Upper lobe of right lung (tissue), 1 donor: ENCODE measurements around the gene GABARAPL2. TPM values are rescaled to one million over a fixed set of nuclear protein-coding genes. Genes with fewer than 3 reads are reported as not detected.

Experiments used
- ATAC-seq: fragments of 200-7000 bp; cut with Tn5 transposase; one replicate; pipeline ENCODE4 v1.9.1; 2020; ENCODE audit warnings: mild to moderate bottlenecking, moderate library complexity
- DNase-seq: peaks from one replicate; pipeline ENCODE4 v3.0.0-alpha.2; 2020
- H3K27ac ChIP-seq: fragments of 200-600 bp; one replicate; pipeline ENCODE4 v1.8.0; 2022
- H3K27me3 ChIP-seq: fragments of 200-600 bp; one replicate; pipeline ENCODE4 v1.8.0; 2022; ENCODE audit warnings: mild to moderate bottlenecking
- H3K36me3 ChIP-seq: fragments of 200-600 bp; one replicate; pipeline ENCODE4 v1.8.0; 2022
- H3K4me1 ChIP-seq: fragments of 200-600 bp; one replicate; pipeline ENCODE4 v1.8.0; 2022
- H3K4me3 ChIP-seq: fragments of 200-600 bp; one replicate; pipeline ENCODE4 v1.8.0; 2022; ENCODE audit warnings: mild to moderate bottlenecking
- H3K9me3 ChIP-seq: fragments of 200-600 bp; one replicate; pipeline ENCODE4 v1.8.0; 2022
- CTCF ChIP-seq: fragments of 200-600 bp; IDR thresholded peaks from one replicate; pipeline ENCODE4 v1.8.0; 2022; ENCODE audit warnings: antibody characterized with exemption
- intact Hi-C: fragments of 100-400 bp; cut with DNase I; formaldehyde crosslinking; loops from one replicate; pipeline ENCODE4 v1.11.0; 2022
- total RNA-seq: library from RNA; stranded (reverse); fragmentation: NEBNext Ultra II Directional; extraction: Animal tissue kit (Norgen Biotek cat#: 25700); gene quantifications from one replicate; pipeline ENCODE4 v1.2.1, GENCODE V29; 2021
- donor health status: DM: no; HTN: yes; CAD: no; lungs with severe emphysema.

The GABARAPL2 gene
- total RNA-seq, 1 donor from 2014 or later, result 109 TPM

GRCh38 chr16:75622761-75623605 is 56.8 kb downstream of the GABARAPL2 start, which contains the start of gene ADAT1:
Gene ADAT1 (minus strand): TSS chr16:75623281. CDS start chr16:75620799, 2,482 bp downstream.
- intact Hi-C loops, result no loop called here

GRCh38 chr16:75624921-75625334 is 58.7 kb downstream of the GABARAPL2 start:
- intact Hi-C loops, result no loop called here
- Histone ChIP-seq H3K27ac (no peak overlapping the region), H3K4me1 (peaks cover 34% of the 10 kb centered on the region), H3K4me3 (no peak overlapping the region), H3K36me3 (peaks cover 48% of the 10 kb centered on the region), H3K27me3 (no peaks in the 10 kb centered on the region), H3K9me3 (no peaks in the 10 kb centered on the region)
- DNase-seq (no peak), ATAC-seq (no peak)
- TF ChIP-seq CTCF, result no peak

More at GRCh38 chr16:75622761-75623605, 56.8 kb downstream of the GABARAPL2 start, which contains the start of gene ADAT1:
- peaks cover 48% of the 10 kb centered on the region for H3K36me3 ChIP-seq
- H3K9me3 ChIP-seq, result no peaks in the 10 kb centered on the region
- H3K4me3 ChIP-seq, result peak within 1 kb of the TSS; percentile 66
- TF ChIP-seq CTCF, result no peak
- peaks cover 27% of the 10 kb centered on the region for H3K4me1 ChIP-seq
- peak within 1 kb of the TSS; percentile 94 for H3K27ac ChIP-seq
- H3K27me3 ChIP-seq, result no peaks in the 10 kb centered on the region
- peak; percentile 99 for DNase-seq
- peak; percentile 97 for ATAC-seq

- peaks cover 64% of the 10 kb centered on the region for H3K36me3 ChIP-seq
- intact Hi-C loops, result no loop called here
- H3K4me3 ChIP-seq, result no peak overlapping the region
- no peak for TF ChIP-seq CTCF
- no peaks in the 10 kb centered on the region for H3K27me3 ChIP-seq
- DNase-seq (no peak), ATAC-seq (no peak)
- no peak overlapping the region for H3K27ac ChIP-seq
- H3K9me3 ChIP-seq, result no peaks in the 10 kb centered on the region
- H3K4me1 ChIP-seq, result peaks cover 23% of the 10 kb centered on the region
Observed at GRCh38 chr16:75626806-75627205, 60.6 kb downstream of the GABARAPL2 start.

Other genes starting within 250 kb of the GABARAPL2 start
- 49.0 TPM for gene CFDP1, start 132.9 kb upstream of the GABARAPL2 start, total RNA-seq
- gene TMEM170A, start 101.7 kb upstream of the GABARAPL2 start, total RNA-seq, result 25.4 TPM
- gene CHST6, start 70.9 kb upstream of the GABARAPL2 start, total RNA-seq, result 0.09 TPM
- gene CHST5, start 30.3 kb upstream of the GABARAPL2 start, total RNA-seq, result not detected
- gene TMEM231, start 10.1 kb upstream of the GABARAPL2 start, total RNA-seq, result 4.5 TPM
- 44.8 TPM for gene ADAT1, start 56.9 kb downstream of the GABARAPL2 start, total RNA-seq
- gene KARS1, start 81.3 kb downstream of the GABARAPL2 start, total RNA-seq, result 90.5 TPM
- 56.2 TPM for gene TERF2IP, start 81.4 kb downstream of the GABARAPL2 start, total RNA-seq
- gene CPHXL2, start 110.6 kb downstream of the GABARAPL2 start, total RNA-seq, result not detected
- not detected for gene DUXB, start 135.1 kb downstream of the GABARAPL2 start, total RNA-seq
- gene CPHXL, start 160.1 kb downstream of the GABARAPL2 start, total RNA-seq, result not detected